OCI-LY1 (cell line): ENCODE results near the gene NOD2.

ENCODE experiments used
- H2AFZ ChIP-seq: fragments of 200-600 bp; sonication (generic), shearing (Covaris generic); 2 replicates; pipeline ENCODE4 v1.6.0; 2014; ENCODE audit warnings: antibody characterized with exemption, mild to moderate bottlenecking, low read length
- H3F3A ChIP-seq: fragments of 200-600 bp; sonication (generic), shearing (Covaris generic); 2 replicates; pipeline ENCODE4 v1.6.0; 2014; ENCODE audit warnings: mild to moderate bottlenecking, antibody characterized with exemption, low read length, moderate library complexity; ENCODE audit not compliant: insufficient read depth
- H3K27ac ChIP-seq: fragments of 200-600 bp; sonication (generic); 2 replicates; pipeline ENCODE4 v1.5.1; 2014; ENCODE audit warnings: low read length, mixed run types, mild to moderate bottlenecking, low read depth; ENCODE audit not compliant: poor library complexity, severe bottlenecking
- H3K27me3 ChIP-seq: fragments of 200-600 bp; sonication (generic); 2 replicates; pipeline ENCODE4 v1.6.0; 2014; ENCODE audit warnings: antibody characterized with exemption, mild to moderate bottlenecking, low read length, moderate library complexity; ENCODE audit not compliant: insufficient read depth
- H3K36me3 ChIP-seq: fragments of 200-600 bp; sonication (generic); 2 replicates; pipeline ENCODE4 v1.6.1; 2014; ENCODE audit warnings: mild to moderate bottlenecking, antibody characterized with exemption, low read length, moderate library complexity, mixed read lengths; ENCODE audit not compliant: insufficient read depth
- H3K4me1 ChIP-seq: fragments of 200-600 bp; sonication (generic); 2 replicates; pipeline ENCODE4 v1.5.1; 2014; ENCODE audit warnings: mild to moderate bottlenecking, low read length, moderate library complexity; ENCODE audit not compliant: insufficient read depth, severe bottlenecking
- H3K4me2 ChIP-seq: fragments of 200-600 bp; sonication (generic), shearing (Covaris generic); 2 replicates; pipeline ENCODE4 v1.6.1; 2014; ENCODE audit warnings: low read length
- H3K4me3 ChIP-seq: fragments of 200-600 bp; sonication (generic); 2 replicates; pipeline ENCODE4 v1.5.1; 2014; ENCODE audit warnings: low read length, low read depth, mild to moderate bottlenecking, mixed read lengths; ENCODE audit not compliant: poor library complexity, severe bottlenecking
- H3K79me2 ChIP-seq: fragments of 200-600 bp; shearing (Covaris generic); 2 replicates; pipeline ENCODE4 v1.6.1; 2016; ENCODE audit warnings: mixed run types, low read length, mixed read lengths; ENCODE audit not compliant: insufficient read depth
- H3K9ac ChIP-seq: fragments of 200-600 bp; sonication (generic), shearing (Covaris generic); 2 replicates; pipeline ENCODE4 v1.6.1; 2014; ENCODE audit warnings: mild to moderate bottlenecking, low read length, mixed read lengths
- H3K9me2 ChIP-seq: fragments of 200-600 bp; sonication (generic), shearing (Covaris generic); 2 replicates; pipeline ENCODE4 v1.6.1; 2014; ENCODE audit warnings: low read depth, mild to moderate bottlenecking, low read length, mixed read lengths
- H3K9me3 ChIP-seq: fragments of 200-600 bp; shearing (Covaris generic); 2 replicates; pipeline ENCODE4 v1.6.1; 2014; ENCODE audit warnings: low read length, mixed read lengths
- H4K20me1 ChIP-seq: fragments of 200-600 bp; sonication (generic), shearing (Covaris generic); 2 replicates; pipeline ENCODE4 v1.6.0; 2016; ENCODE audit warnings: mild to moderate bottlenecking, low read length; ENCODE audit not compliant: insufficient read depth
- CTCF ChIP-seq: fragments of 200-600 bp; sonication (generic), shearing (Covaris generic); IDR thresholded peaks from 2 replicates; pipeline ENCODE4 v1.5.1; 2017; ENCODE audit warnings: mild to moderate bottlenecking, antibody characterized with exemption, low read length, moderate library complexity, mixed read lengths
- EZH2 ChIP-seq: fragments of 200-600 bp; sonication (generic), shearing (Covaris generic); IDR thresholded peaks from 2 replicates; pipeline ENCODE4 v1.8.0; 2017; ENCODE audit warnings: borderline replicate concordance, mixed run types, mild to moderate bottlenecking, antibody characterized with exemption, low read length, moderate library complexity, mixed read lengths

The NOD2 gene

GRCh38 chr16:50670476-50670875, 22.9 kb upstream of the NOD2 start:
- no peaks in the 10 kb centered on the region for H3K4me1 ChIP-seq
- peaks cover 9% of the 10 kb centered on the region for H3K9me3 ChIP-seq
- H3K9me2 ChIP-seq: no peaks in the 10 kb centered on the region
- H3F3A ChIP-seq: 0 out of 2 replicates have a peak, but pooled peaks cover 2% of the 10 kb centered on the region
- H3K9ac ChIP-seq: no peak overlapping the region
- no peak overlapping the region for H3K27ac ChIP-seq
- TF ChIP-seq EZH2 (no peak), CTCF (no peak)
- H3K27me3 ChIP-seq: no peaks in the 10 kb centered on the region
- no peak overlapping the region for H3K4me2 ChIP-seq
- H4K20me1 ChIP-seq: no peaks in the 10 kb centered on the region
- H3K79me2 ChIP-seq: no peaks in the 10 kb centered on the region
- H3K4me3 ChIP-seq: no peak overlapping the region
- no peak overlapping the region for H2AFZ ChIP-seq
- H3K36me3 ChIP-seq: peaks cover 31% of the 10 kb centered on the region

- Histone ChIP-seq H3K4me2 (no peak overlapping the region), H4K20me1 (no peaks in the 10 kb centered on the region), H3F3A (0 out of 2 replicates have a peak, but pooled peaks cover 2% of the 10 kb centered on the region), H3K4me1 (no peaks in the 10 kb centered on the region), H2AFZ (no peak overlapping the region), H3K9me3 (peaks cover 9% of the 10 kb centered on the region), H3K9ac (no peak overlapping the region), H3K27me3 (no peaks in the 10 kb centered on the region), H3K36me3 (peaks cover 38% of the 10 kb centered on the region), H3K79me2 (no peaks in the 10 kb centered on the region), H3K4me3 (no peak overlapping the region), H3K9me2 (no peaks in the 10 kb centered on the region), H3K27ac (no peak overlapping the region)
- peak; percentile 74 for TF ChIP-seq CTCF
- no peak for TF ChIP-seq EZH2
Measured at GRCh38 chr16:50671644-50672260, 21.7 kb upstream of the NOD2 start.

GRCh38 chr16:50673496-50674275, 19.7 kb upstream of the NOD2 start:
- no peak overlapping the region for H3K4me3 ChIP-seq

More at GRCh38 chr16:50673496-50674275, 19.7 kb upstream of the NOD2 start:
- no peaks in the 10 kb centered on the region for H3K9me2 ChIP-seq
- H3F3A ChIP-seq: no peaks in the 10 kb centered on the region
- no peak overlapping the region for H3K9ac ChIP-seq
- H3K36me3 ChIP-seq: peaks cover 40% of the 10 kb centered on the region
- H3K4me2 ChIP-seq: no peak overlapping the region
- H3K27ac ChIP-seq: no peak overlapping the region
- peaks cover 9% of the 10 kb centered on the region for H3K9me3 ChIP-seq
- H4K20me1 ChIP-seq: no peaks in the 10 kb centered on the region
- H3K27me3 ChIP-seq: no peaks in the 10 kb centered on the region
- no peak for TF ChIP-seq EZH2
- no peak for TF ChIP-seq CTCF
- no peaks in the 10 kb centered on the region for H3K4me1 ChIP-seq
- H2AFZ ChIP-seq: no peak overlapping the region
- H3K79me2 ChIP-seq: no peaks in the 10 kb centered on the region
